Measurements from ENCODE around the gene STRA6.
A peak's percentile ranks its signal among the peaks of the same experiment; 100 is the strongest.
"Not testable (repeated sequence)": the region's sequence is repeated elsewhere in the genome, so short reads cannot be mapped to it uniquely, and the experiment has no call there.

Gene STRA6

GRCh38 chr15:74179983-74180880, 22.4 kb downstream of the STRA6 start:
- peak; percentile 67 for DNase-seq (ENCODE audit: low spot score)

- peak; percentile 93 for DNase-seq (ENCODE audit: low spot score)
These were observed 23.3 kb downstream of the STRA6 start for GRCh38 chr15:74179101-74179841.

- DNase-seq (ENCODE audit: low spot score), result no peak
These were observed 24.1 kb downstream of the STRA6 start for GRCh38 chr15:74178326-74179100.

- no peak for DNase-seq (ENCODE audit: low spot score)
These were observed 26.0 kb downstream of the STRA6 start for GRCh38 chr15:74176262-74177214.

- DNase-seq (ENCODE audit: low spot score), result no peak
These were observed 27.1 kb downstream of the STRA6 start for GRCh38 chr15:74175271-74176191.

- DNase-seq (ENCODE audit: low spot score), result no peak
These were observed 27.7 kb downstream of the STRA6 start for GRCh38 chr15:74174958-74175253.

GRCh38 chr15:74174219-74174957, 28.2 kb downstream of the STRA6 start:
- DNase-seq (ENCODE audit: low spot score), result no peak

GRCh38 chr15:74173380-74174218, 29.0 kb downstream of the STRA6 start, which contains the start of gene ISLR:
TSS of gene ISLR (plus strand) at chr15:74173710. CDS start at chr15:74174859, 1,149 bp downstream.
- DNase-seq (ENCODE audit: low spot score), result no peak

- DNase-seq (ENCODE audit: low spot score), result peak; percentile 79
These were observed 29.7 kb downstream of the STRA6 start for GRCh38 chr15:74172701-74173379.

- DNase-seq (ENCODE audit: low spot score), result no peak
These were observed 30.5 kb downstream of the STRA6 start for GRCh38 chr15:74171965-74172541.

GRCh38 chr15:74170875-74171578, 31.6 kb downstream of the STRA6 start:
- no peak for DNase-seq (ENCODE audit: low spot score)

- DNase-seq (ENCODE audit: low spot score), result no peak
These were observed 32.3 kb downstream of the STRA6 start for GRCh38 chr15:74170071-74170844.

GRCh38 chr15:74168711-74169126, 33.9 kb downstream of the STRA6 start:
- DNase-seq (ENCODE audit: low spot score), result no peak

GRCh38 chr15:74167891-74168331, 34.7 kb downstream of the STRA6 start:
- no peak for DNase-seq (ENCODE audit: low spot score)

GRCh38 chr15:74165461-74165860, 37.1 kb downstream of the STRA6 start:
- DNase-seq (ENCODE audit: low spot score), result no peak

GRCh38 chr15:74162195-74162536, 40.4 kb downstream of the STRA6 start:
- not testable (repeated sequence) for DNase-seq (ENCODE audit: low spot score)
